ENCODE data around the gene TYRO3.

The TYRO3 gene

GRCh38 chr15:41570764-41571163 lies 11.8 kb downstream of the TYRO3 start:
- Histone ChIP-seq H3K27ac (replicated peaks) (no peak overlapping the region), H3K27me3 (ENCODE audit: insufficient read depth, poor library complexity, severe bottlenecking) (no peaks in the 10 kb centered on the region), H3K4me3 (replicated peaks; ENCODE audit: insufficient read depth, low read length) (no peak overlapping the region)
- TF ChIP-seq POLR2AphosphoS5 (IDR thresholded peaks at IDR 0.05; ENCODE audit: low read depth) (no peak), GABPA (IDR thresholded peaks at IDR 0.05; ENCODE audit: low read depth) (no peak), REST (IDR thresholded peaks at IDR 0.05; ENCODE audit: insufficient replicate concordance, low read depth) (no peak), SPI1 (IDR thresholded peaks at IDR 0.05; ENCODE audit: borderline replicate concordance, low read depth) (no peak), CTCF (IDR thresholded peaks at IDR 0.05; ENCODE audit: insufficient read depth, low read length) (no peak)
- no peak for DNase-seq (ENCODE audit: low read depth in 1 of 2, low spot score in 1 of 2)

- H3K27me3 ChIP-seq (ENCODE audit: insufficient read depth, poor library complexity, severe bottlenecking): no peaks in the 10 kb centered on the region
- DNase-seq (ENCODE audit: low read depth in 1 of 2, low spot score in 1 of 2): no peak
- TF ChIP-seq SPI1 (IDR thresholded peaks at IDR 0.05; ENCODE audit: borderline replicate concordance, low read depth): no peak
- no peak for TF ChIP-seq CTCF (IDR thresholded peaks at IDR 0.05; ENCODE audit: insufficient read depth, low read length)
- no peak for TF ChIP-seq POLR2AphosphoS5 (IDR thresholded peaks at IDR 0.05; ENCODE audit: low read depth)
- TF ChIP-seq GABPA (IDR thresholded peaks at IDR 0.05; ENCODE audit: low read depth): no peak
- TF ChIP-seq REST (IDR thresholded peaks at IDR 0.05; ENCODE audit: insufficient replicate concordance, low read depth): no peak
- no peak overlapping the region for H3K27ac ChIP-seq (replicated peaks)
- H3K4me3 ChIP-seq (replicated peaks; ENCODE audit: insufficient read depth, low read length): no peak overlapping the region
These were observed 12.9 kb downstream of the TYRO3 start for GRCh38 chr15:41571948-41572347.

- no peak for DNase-seq (ENCODE audit: low read depth in 1 of 2, low spot score in 1 of 2)
- no peaks in the 10 kb centered on the region for H3K27me3 ChIP-seq (ENCODE audit: insufficient read depth, poor library complexity, severe bottlenecking)
- TF ChIP-seq CTCF (IDR thresholded peaks at IDR 0.05; ENCODE audit: insufficient read depth, low read length): no peak
- no peak for TF ChIP-seq SPI1 (IDR thresholded peaks at IDR 0.05; ENCODE audit: borderline replicate concordance, low read depth)
- TF ChIP-seq REST (IDR thresholded peaks at IDR 0.05; ENCODE audit: insufficient replicate concordance, low read depth): no peak
- TF ChIP-seq GABPA (IDR thresholded peaks at IDR 0.05; ENCODE audit: low read depth): no peak
- no peak for TF ChIP-seq POLR2AphosphoS5 (IDR thresholded peaks at IDR 0.05; ENCODE audit: low read depth)
- H3K27ac ChIP-seq (replicated peaks): no peak overlapping the region
- no peak overlapping the region for H3K4me3 ChIP-seq (replicated peaks; ENCODE audit: insufficient read depth, low read length)
These were observed 13.9 kb downstream of the TYRO3 start for GRCh38 chr15:41572866-41573265.

Data from HL-60 (cell line).